H7 (cell line): ENCODE results near the gene PIK3R3. TPM values are rescaled to one million over a fixed set of nuclear protein-coding genes. Genes with fewer than 3 reads are reported as not detected.

Experiments used
- DNase-seq: peaks from one replicate; pipeline ENCODE4 v3.0.0; 2012
- H3K27me3 ChIP-seq: 2 replicates; pipeline ENCODE4 v1.6.0; 2011; ENCODE audit warnings: mild to moderate bottlenecking, low read length; ENCODE audit not compliant: control insufficient read depth, insufficient read depth
- H3K36me3 ChIP-seq: replicated peaks from 2 replicates; pipeline ENCODE4 v1.5.1; 2011; ENCODE audit warnings: low read length; ENCODE audit not compliant: control insufficient read depth, insufficient read depth
- H3K4me3 ChIP-seq: 2 replicates; pipeline ENCODE4 v1.5.1; 2011; ENCODE audit warnings: low read depth, mild to moderate bottlenecking, control low read depth, low read length, moderate library complexity; ENCODE audit not compliant: insufficient read depth
- total RNA-seq: library from RNA; depleted of rRNA; stranded (reverse); fragments of >200 nt; shearing (Covaris generic); gene quantifications from 2 replicates; pipeline ENCODE4 v1.2.3, GENCODE V29; 2014; rRNA removed

The PIK3R3 gene
- total RNA-seq, 1 experiment from 2014 or later = 5.7 TPM

- Histone ChIP-seq H3K4me3 (no peak overlapping the region), H3K36me3 (no peaks in the 10 kb centered on the region; the same call in 1 of the 2 replicates)
- DNase-seq = no peak
Measured at GRCh38 chr1:45998020-45998617, 134.3 kb downstream of the PIK3R3 start.

GRCh38 chr1:45995298-45995697, 137.1 kb downstream of the PIK3R3 start:
- Histone ChIP-seq H3K36me3 (no peaks in the 10 kb centered on the region), H3K27me3 (no peaks in the 10 kb centered on the region), H3K4me3 (no peak overlapping the region)
- no peak for DNase-seq

More at GRCh38 chr1:45998020-45998617, 134.3 kb downstream of the PIK3R3 start:
- H3K27me3 ChIP-seq = no peaks in the 10 kb centered on the region

GRCh38 chr1:45994423-45994822, 138.0 kb downstream of the PIK3R3 start:
- no peak for DNase-seq
- Histone ChIP-seq H3K36me3 (no peaks in the 10 kb centered on the region), H3K27me3 (no peaks in the 10 kb centered on the region), H3K4me3 (no peak overlapping the region)

Other genes starting within 250 kb of the PIK3R3 start
- not detected in 2 replicates for gene TSPAN1, start 42.5 kb upstream of the PIK3R3 start, total RNA-seq
- gene P3R3URF, start 43.9 kb upstream of the PIK3R3 start, total RNA-seq = not detected in 2 replicates
- gene POMGNT1, start 65.8 kb upstream of the PIK3R3 start, total RNA-seq = 87.1 and 95.2 TPM in 2 replicates
- gene LURAP1, start 70.7 kb upstream of the PIK3R3 start, total RNA-seq = 3.6 and 4.5 TPM in 2 replicates
- gene RAD54L, start 115.1 kb upstream of the PIK3R3 start, total RNA-seq = 42.2 and 46.7 TPM in 2 replicates
- gene LRRC41, start 171.0 kb upstream of the PIK3R3 start, total RNA-seq = 123 and 133 TPM in 2 replicates
- gene UQCRH, start 171.1 kb upstream of the PIK3R3 start, total RNA-seq = 909 and 1,018 TPM in 2 replicates
- gene NSUN4, start 208.2 kb upstream of the PIK3R3 start, total RNA-seq = 10.4 and 11.8 TPM in 2 replicates